Stimulated activated CD4-positive, alpha-beta T cell treated with anti-CD3 and anti-CD28 coated beads, Interleukin-4, amount 100 ng/mL, for 24 hours (primary cell): ENCODE results near the gene ME2.
A peak's percentile ranks its signal among the peaks of the same experiment; 100 is the strongest.
"Not testable (repeated sequence)": the region's sequence is repeated elsewhere in the genome, so short reads cannot be mapped to it uniquely, and the experiment has no call there.

ENCODE experiments used
- DNase-seq: peaks from one replicate; pipeline ENCODE4 v3.0.0-alpha.2; 2020

Gene ME2

DNA sequence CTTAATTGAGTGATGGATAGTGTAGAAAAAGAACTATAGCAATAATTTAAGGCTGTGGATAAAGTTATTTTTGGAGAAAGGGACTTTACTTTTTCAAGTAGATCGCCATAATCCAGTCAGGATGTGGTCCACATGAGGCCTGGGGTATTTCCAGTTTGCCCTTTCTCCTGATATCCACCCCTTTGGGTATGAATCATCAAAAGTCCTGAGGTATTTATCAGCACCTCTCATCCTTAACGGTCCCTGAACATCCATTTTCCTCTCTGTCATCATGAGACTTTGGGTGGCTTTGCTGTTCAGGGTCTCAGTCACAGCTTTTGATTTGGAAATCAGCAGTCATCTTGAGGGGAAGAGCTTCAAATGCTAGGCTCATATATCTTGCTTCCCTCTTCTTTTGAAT lies 49.6 kb downstream of the ME2 start:
- DNase-seq, result no peak

DNA sequence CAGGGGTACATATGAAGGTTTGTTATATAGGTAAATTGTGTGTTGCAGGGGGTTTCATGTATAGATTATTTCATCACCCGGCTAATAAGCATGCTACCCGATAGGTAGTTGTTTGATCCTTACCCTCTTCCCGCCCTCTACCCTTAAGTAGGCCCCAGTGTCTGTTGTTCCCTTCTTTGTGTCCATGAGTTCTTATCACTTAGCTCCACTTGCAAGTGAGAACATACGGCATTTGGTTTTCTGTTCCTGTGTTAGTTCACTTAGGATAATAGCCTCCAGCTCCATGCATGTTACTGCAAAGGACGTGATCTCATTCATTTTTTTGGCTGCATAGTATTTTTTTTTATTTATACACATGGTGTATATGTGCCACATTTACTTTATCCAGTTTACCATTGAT lies 54.8 kb downstream of the ME2 start:
- DNase-seq, result no peak

DNA sequence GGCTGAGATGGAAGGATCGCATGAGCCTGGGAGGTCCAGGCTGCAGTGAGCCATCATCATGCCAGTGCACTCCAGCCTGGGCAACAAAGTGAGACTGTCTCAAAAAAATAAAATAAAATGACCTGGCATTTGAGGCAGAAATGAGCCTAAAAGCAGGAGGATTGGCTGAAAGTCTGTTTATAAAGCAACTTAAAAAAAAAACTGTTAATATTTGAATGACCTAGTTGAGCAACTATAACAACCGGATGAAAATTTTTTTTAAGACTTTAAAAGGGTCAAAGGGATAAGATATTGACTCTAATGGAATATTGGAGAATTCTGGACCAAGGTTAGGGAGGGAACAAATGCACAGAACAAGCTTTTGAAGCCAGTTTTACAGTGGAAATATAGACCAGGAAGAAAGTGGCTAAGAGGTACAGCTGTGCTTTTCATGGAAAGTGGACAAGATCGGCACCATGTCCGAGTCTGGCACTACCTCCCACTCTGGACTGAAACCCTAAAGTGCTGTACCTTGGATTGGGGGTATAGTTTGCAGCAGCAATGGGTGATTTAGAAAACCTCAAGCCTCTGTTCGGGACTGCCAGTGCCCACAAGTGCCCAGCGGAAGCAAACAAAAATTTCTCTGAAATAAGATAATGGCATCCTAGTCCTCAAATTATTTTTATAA lies 55.8 kb downstream of the ME2 start:
- DNase-seq, result no peak

DNA sequence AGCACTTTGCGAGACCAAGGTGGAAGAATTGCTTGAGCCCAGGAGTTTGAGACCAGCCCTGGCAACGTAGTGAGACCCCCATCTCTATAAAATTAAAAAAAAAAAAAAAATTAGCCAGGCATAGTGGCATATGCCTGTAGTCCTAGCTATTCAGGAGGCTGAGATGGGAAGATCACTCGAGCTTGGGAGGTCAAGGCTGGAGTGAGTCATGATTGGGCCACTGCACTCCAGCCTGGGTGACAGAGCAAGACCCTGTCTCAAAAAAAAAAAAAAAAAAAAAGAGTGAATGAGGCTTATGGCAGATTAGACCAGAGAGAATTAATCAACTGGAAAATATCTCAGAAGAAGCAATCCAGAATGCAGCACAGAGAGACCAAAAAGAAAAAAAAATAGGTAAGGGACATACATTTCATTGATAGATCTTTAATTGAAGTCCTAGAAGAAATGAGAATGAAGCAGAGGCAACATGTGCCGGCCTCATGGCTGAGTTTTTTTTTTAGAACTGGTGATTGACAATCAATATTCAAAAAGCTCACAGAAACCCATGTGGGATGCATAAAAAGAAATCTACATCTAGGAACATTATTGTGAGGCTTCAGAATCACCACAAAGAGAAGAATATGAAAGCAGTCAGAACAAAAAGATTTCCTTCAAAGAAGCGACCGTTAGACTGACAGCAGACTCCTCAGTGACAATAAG lies 56.7 kb downstream of the ME2 start:
- no peak for DNase-seq

DNA sequence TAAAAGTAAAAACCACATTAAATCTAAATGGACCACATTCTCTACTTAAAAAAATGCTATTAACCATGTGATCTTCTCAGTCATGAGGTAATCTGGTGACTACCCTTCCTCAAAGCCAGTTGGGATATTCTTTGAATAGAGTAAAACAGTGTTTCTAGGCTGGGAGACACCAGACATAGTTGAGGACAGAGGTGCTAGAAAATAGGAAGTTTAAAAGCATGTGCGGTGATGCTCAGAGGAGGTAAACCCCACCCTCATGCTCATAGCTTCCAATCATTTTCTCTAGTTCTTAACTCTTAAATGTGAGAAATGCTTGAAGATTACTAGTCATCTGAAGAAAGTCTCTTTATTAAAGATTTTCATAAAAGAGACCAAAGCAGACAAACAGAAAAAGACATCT lies 58.3 kb downstream of the ME2 start:
- DNase-seq, result no peak

DNA sequence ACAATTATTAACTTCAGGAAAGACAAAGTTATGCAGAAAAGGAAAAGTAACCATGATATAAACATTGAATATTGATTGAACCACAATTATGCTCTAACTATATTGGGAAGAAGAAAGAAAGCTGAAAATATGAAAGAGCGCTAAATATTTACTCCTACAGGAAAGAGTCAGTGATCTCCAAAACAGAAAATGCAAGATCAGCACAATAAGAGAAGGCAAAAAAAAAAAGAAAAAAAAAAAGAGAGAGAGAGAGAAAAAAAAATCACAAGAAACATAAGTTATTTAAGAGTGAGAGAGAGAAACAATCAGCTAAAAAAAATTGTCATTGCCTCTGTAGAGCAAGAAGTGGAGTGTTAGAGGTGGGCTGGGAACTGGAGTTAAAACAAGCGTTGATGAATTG lies 60.0 kb downstream of the ME2 start:
- no peak for DNase-seq

DNA sequence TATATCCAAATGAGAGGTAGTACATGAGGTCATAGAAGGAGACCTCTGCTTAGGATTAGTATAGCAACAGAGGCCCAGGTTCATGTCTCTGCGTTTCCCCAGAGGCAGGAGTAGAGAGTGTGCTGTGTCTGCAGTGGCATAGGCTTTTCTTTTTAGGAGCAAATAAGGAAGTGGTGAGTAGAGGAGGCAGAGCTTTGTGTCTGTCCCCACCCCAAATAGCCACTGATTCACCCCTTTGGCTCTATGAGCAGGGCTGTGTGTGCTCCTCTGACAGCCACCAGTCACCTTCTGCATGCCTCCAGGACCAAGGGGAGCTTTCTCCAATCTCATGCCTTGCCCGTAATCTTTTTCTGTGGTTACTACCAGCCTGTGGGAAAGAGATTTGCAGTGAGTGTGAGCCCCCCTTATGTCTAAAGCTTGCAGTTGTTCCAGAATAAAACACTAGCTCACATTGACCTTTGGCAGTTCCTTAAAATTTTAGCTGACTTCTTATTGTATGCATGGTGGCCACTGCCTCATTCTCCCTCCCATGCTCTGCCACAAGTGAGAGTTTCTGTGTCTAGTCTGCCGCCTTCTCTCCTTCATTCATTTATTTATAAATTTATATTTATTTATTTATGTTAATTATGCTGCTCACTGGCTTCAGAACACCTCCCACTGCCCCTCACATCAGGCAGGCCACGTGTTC lies 65.5 kb downstream of the ME2 start:
- DNase-seq, result no peak

DNA sequence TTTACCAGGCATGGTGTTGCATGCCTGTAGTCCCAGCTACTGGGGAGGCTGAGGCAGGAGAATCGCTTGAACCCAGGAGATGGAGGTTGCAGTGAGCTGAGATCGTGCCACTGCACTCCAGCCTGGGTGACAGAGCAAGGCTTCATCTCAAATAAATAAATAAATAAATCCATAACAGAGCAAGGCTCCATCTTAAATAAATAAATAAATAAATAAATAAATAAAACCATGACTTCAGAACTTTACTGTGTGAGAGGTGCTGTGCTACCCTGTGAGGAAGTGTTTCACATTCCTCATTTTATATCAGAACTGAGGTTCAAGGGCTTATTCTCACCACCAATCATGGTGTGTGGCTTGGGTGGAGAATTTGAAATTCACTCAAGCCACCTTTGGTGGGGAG lies 67.0 kb downstream of the ME2 start:
- DNase-seq, result not testable (repeated sequence)

DNA sequence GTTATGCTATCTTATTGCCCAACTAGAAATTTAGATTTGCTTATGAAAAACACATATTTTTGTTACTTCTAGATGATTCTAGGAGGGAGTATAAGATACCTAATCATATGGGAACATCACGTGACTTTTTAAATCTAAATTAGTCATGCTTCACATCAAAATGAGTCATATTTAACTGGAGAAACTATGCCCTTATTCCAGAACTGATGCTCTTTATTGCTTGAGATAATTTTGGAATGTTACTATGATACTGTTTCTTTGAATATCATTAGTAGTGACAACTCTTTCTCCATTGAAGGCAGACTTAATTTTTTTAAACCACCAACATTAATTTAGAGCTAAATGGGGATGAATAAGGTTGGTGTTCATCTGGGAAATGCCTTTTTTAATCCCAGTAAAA lies 69.0 kb downstream of the ME2 start:
- DNase-seq, result no peak

DNA sequence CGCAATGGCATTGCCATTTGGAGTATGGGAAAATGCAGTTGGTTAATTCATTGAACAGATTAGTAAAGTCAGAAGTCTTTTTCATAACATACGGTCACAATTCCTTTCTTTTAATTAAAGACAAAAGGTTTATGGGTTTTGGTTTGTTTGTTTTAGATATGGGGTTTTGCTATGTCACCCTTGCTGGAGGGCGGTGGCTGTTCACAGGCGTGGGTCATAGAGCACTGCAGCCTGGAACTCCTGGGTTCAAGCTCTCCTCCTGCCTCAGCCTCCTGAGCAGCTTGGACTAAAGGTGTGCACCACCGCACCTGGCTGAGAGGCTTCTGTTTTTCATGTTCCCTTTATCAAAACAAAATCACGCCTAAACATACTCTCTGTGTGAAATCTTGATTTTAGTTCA lies 70.3 kb downstream of the ME2 start:
- DNase-seq, result no peak

DNA sequence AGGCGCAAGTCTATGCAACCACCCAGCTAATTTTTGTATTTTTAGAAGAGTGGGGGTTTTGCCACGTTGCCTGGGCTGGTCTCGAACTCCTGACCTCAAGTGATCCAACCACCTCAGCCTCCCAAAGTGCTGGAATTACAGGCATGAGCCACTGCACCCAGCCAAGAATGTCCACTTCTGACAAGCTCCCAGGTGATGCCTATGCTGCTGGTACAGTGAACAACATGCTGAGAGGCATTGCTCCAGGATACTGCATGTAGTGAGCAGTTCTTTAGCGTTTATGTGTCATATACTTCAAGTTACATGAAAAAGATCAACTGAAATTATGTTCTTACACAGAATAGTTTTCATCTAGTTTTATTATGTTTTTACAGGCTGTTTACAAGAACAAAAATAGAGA lies 71.7 kb downstream of the ME2 start:
- DNase-seq, result no peak

DNA sequence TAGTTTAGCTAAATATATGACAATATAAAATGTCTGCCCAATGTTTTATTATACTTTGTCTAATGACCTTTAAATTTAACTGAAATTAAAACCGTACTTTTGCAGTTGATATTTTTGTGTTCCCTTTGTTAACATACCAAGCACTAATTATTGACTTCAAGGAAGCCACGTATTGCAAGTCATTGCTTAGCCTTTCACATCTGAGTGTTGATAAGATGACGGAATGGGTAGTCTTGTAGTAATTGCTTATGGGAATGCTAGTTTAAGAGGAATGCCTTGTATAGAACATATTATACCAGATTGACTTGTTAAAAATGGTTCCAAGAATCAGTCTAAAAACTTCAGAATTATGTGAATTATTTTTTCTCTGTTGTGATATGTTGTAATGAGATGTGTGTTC lies 74.9 kb downstream of the ME2 start:
- no peak for DNase-seq

DNA sequence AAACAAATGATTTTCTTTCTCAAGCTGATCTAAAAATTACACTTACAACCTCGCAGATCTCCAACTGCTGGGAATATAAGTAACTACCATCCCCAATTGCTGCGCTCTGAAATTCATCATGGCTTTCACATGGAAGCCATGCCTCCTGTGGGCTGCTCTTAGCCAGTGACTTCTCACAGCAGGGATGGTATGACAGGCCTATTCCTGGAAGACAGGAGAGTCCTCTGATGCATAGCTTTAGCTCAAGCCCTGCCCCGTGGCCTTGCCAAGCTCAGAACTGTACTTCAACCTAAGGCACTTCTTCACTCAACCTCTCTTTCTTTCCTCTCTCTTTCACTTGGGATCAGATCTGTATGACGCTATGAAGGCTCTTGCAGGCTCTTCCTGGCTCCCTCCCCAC lies 76.3 kb downstream of the ME2 start:
- DNase-seq, result no peak

DNA sequence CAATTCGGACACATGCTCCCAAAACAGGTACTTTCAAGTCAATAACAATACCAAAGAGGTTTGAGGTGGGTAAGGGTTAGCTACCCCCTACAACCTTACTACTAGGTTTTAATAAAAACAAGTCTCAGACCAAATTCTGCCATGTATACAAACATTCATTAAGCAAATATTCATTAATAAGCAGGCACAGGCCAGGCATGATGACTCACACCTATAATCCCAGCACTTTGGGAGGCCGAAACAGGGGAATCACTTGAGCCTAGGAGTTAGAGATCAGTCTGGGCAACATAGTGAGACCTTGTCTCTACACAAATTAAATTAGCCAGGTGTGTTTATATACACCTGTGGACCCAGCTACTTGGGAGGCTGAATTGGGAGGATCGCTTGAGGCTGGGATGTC lies 77.2 kb downstream of the ME2 start:
- no peak for DNase-seq

DNA sequence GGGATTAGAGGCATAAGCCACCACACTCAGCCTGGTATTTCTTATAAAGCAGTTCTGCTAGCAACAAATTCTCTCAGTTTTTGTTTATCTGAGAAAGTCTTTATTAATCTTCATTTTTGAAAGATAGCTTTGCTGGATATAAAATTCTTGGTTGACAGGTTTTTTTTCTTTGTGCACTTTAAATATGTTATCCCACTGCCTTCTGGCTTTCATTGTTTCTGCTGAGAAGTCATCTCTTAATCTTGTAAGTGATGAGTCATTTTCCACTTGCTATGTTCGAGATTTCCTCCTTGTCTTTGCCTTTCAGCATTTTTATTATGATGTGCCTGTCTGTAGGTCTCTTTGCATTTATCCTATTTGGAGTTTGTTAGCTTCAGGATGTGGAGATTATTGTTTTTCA lies 83.1 kb downstream of the ME2 start:
- no peak for DNase-seq

DNA sequence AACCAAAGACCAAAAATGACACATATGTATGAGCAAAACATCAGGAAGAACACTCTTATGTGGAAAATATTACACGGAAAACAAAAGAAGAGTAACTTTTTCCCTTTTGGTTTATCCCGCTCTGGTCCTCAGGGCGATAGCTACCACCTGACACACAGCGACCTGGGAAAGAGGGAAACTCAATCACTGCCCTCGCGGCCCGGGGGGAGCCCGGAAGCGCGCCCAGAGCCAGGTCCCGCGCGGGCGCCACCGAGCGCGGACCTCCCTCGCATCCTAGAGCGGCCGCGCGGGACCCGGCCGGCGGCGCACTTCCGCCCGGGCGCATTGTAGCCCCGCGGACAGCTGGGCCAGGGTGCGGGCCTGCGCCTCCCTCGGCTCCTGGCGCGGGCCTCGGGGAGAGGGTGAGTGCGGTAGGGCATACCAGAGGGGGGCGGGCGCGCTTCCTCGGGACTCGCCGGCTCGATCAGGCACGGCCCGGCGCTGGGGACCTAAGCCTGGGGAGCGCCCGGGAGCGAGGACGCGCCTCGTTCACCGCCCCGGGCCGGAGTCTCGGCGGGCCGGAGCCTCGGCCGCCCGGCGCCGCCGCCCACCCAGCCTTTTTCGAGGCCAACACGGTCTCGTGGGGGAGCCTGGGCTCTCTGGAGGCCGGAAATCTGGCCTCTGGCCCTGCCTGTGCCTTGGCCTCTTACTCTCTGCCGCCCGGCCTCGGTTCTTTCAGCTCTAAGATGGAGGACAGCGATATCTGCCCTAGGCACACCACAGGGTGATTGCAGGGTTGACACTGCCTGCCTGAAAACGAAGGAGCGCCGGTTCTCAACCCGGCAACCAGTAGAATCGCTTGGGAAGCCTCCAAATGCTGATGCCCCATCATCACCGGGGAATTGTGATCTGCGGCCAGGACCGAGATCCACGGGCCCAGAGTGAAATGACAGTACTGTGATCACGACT lies 89.1 kb downstream of the ME2 start, which contains the start of gene ELAC1:
ELAC1 (plus strand) TSS at position 327 of the 948 bp plus-strand sequence. CDS start 6,365 bp downstream, outside the sequence.
- peak; percentile 63 for DNase-seq

DNA sequence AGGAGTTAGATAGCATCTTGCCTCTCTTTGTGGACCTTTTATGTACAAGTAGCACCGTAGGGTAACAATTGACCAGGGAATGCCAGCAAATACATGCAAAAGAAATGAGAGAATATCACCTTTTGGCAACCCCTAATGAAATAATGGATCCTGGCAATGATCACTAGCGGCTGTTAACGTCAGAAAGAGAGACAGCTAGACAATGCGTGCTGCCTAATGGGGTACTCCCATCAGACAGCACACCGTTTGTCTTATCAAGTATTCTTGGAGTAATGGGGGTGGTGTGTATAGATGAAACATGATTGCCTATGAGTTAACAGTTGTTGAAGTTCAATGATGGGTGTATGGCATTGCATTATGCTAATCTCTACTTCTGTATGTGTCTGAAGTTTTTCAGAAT lies 90.5 kb downstream of the ME2 start:
- no peak for DNase-seq

DNA sequence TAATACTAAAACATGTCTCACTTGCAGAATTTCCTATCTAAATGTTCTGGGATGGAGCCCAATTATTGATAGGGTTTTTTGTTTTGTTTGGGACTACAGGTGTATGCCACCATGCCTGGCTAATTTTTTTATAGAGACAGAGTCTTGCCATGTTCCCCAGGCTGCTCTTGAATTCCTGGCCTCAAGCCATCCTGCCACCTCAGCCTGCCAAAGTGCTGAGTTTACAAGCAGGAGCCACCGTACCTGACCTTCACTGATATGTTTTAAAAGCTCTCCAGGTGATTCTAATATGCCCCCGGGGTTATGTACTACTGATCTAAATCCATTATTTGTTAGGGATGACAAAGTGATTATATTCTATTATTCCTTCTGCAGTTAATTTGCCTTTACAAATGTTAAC lies 91.1 kb downstream of the ME2 start:
- DNase-seq, result no peak

DNA sequence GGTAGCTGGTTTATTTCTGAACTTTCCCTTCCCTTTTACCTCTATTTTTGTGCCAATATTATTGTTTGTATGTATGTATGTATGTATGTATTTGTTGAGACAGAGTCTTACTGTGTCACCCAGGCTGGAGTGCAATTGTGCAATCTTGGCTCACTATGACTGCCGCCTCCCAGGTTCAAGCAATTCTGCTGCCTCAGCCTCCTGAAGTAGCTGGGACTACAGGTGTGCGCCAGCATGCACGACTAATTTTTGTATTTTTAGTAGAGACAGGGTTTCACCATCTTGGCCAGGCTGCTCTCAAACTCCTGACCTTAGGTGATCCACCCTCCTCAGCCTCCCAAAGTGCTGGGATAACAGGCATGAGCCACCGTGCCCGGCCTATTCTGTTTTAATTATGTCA lies 93.5 kb downstream of the ME2 start:
- not testable (repeated sequence) for DNase-seq

DNA sequence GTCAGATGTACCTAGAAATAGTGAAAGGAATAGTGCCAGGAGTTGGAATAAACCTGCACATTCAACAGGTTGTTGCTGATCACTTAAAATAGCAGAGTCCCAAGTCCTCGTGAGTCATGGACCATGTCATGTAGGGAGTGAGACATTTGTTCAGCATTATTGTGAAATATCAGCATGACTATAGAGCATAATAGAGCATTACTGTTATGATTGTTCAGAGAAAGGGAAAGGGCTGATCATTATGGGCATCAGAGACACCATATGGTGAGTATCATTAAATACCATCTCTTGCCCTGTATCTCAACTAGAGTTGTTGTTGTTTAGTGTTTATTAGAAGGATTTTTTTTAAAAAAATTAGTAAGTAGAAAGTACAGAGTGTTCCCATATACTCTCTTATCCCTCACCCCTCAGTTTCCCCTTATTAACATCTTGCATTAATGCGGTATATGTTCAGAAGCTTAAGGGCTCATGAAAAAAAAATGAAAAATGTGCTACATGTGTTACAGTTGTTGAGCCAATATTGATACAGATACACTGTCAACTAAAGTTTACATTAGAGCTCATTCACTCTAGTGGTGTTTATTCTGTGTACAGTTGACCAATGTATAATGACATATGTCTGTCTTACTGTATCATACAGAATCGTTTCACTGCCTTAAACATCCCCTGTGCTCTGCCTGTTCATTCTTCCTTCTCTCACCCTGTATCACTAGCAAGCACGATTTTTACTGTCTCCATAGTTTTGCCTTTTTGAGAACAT lies 94.6 kb downstream of the ME2 start:
- peak; percentile 7 for DNase-seq

DNA sequence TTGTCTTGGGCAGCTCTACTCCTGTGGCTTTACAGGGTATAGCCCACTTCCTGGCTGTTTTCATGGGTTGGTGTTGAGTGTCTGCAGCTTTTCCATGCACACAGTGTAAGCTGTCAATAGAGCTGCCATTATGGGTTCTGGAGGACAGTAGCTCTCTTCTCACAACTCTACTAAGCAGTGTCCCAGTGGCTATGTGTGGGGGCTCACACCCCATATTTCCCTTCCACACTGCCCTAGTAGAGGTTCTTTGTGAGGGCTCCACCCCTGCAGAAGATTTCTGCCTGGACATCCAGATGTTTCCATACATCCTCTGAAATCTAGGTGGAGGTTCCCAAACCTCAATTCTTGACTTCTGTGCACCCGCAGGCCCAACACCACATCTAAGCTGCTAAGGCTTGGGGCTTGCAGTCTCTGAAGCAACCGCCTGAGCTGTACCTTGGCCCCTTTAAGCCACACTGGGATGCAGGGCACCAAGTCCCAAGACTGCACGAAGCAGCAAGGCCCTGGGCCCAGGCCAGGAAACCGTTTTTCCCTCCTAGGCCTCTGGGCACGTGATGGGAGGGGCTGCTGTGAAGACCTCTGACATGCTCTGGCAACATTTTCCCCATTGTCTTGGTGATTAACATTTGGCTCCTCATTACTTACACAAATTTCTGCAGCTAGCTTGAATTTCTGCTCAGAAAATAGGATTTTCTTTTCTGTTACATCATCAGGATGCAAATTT lies 98.3 kb downstream of the ME2 start:
- DNase-seq, result no peak

DNA sequence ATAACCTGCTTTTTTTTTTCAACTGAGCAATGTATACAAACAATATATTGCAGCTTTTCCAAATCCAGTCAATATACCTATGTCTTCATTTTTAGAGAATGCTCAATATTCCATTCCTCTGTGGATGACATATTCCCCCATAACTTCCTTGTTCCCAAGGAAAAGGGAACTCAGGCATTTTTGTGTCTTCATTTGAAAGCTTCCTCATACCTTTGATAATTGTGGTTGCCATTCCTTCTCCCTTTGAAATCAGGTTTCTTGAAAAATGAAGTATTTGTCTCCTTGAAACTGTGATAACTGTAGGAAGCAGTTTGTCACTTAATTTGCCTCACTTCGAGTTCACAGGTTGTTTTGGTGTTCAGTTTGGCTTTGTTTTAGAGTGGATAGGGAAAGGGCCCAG lies 102.5 kb downstream of the ME2 start:
- DNase-seq, result no peak
